Activated T-helper 1 cell treated with anti-CD3 and anti-CD28 coated beads, Interleukin-12 subunit alpha, Interleukin-12 subunit beta, Interleukin-2, Interleukin-4 antibody, amounts not matched to agents 30 ng/mL and 10 ng/mL and 1 ng/mL, durations not matched to agents 14 hours and 24 hours and 36 hours (primary cell): ENCODE results near the gene MRAP. TPM values are rescaled to one million over a fixed set of nuclear protein-coding genes. Genes with fewer than 3 reads are reported as not detected.

Experiments used
- DNase-seq: peaks from one replicate; pipeline ENCODE4 v3.0.0; 2021; ENCODE audit warnings: low spot score
- H3K27ac Mint-ChIP-seq: one replicate; pipeline ENCODE4 v1.8.0; 2021; ENCODE audit warnings: mild to moderate bottlenecking, mixed read lengths
- H3K27me3 Mint-ChIP-seq: one replicate; pipeline ENCODE4 v1.8.0; 2022; ENCODE audit warnings: mild to moderate bottlenecking, moderate library complexity, mixed read lengths; ENCODE audit not compliant: insufficient read depth
- H3K36me3 Mint-ChIP-seq: one replicate; pipeline ENCODE4 v1.8.0; 2021; ENCODE audit warnings: low read depth, mixed read lengths
- H3K4me1 Mint-ChIP-seq: one replicate; pipeline ENCODE4 v1.8.0; 2021; ENCODE audit warnings: low read depth, mixed read lengths
- H3K4me3 Mint-ChIP-seq: one replicate; pipeline ENCODE4 v1.8.0; 2021; ENCODE audit warnings: mild to moderate bottlenecking, moderate library complexity, mixed read lengths
- H3K9me3 Mint-ChIP-seq: one replicate; pipeline ENCODE4 v1.8.0; 2021; ENCODE audit warnings: mixed read lengths
- intact Hi-C: fragments of 100-400 bp; cut with micrococcal nuclease; formaldehyde crosslinking; loops from one replicate; pipeline ENCODE4 v1.15.1; 2024
- total RNA-seq: library from RNA; stranded (reverse); gene quantifications from 2 replicates; pipeline ENCODE4 v1.2.3, GENCODE V29; 2022

MRAP gene
- total RNA-seq, 1 donor from 2014 or later, result not detected

DNA sequence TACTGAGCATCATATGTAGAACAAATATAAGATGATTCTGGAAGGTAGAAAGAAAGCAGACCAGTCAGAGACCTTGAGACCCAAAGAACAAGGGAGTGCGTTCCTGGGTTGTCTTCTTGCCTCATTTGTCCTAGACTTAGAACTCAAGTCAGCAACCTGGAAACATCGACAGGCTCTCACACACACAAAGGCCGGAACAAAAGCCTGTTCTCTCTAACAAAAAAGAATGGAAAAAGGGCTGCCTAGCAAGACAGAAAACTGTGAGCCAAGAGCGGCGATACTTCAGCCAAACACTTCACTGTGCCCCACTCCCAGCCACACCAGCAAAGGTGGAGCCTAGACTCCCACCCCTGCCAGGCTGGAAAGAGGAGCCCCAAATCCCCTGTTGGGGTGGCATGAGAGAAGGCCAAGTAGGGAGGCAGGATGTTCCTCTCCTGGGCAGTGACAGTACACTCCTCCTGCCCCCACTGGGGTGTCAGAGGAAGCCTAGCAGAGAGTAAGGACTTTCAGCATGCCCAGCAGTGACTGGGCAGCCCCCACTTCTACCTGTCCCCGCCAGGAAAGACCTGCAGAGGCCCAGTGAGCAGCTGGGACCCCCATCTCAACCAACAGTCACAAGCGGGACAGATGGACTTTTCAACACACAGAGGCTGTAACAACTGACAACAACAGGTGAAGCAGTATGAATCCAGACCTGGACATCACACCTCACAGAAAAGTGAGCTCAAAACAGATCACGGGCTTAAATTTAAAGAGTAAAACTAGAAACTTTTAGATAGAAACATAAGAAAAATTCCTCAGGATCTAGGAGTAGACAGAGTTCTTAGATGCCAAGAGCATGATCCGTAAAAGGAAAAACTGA is 33.0 kb downstream of the MRAP start:
- intact Hi-C loops, result no loop called here
- Mint-ChIP-seq H3K27me3 (no peaks in the 10 kb centered on the region), H3K27ac (no peak overlapping the region), H3K36me3 (peaks cover 50% of the 10 kb centered on the region), H3K9me3 (no peaks in the 10 kb centered on the region), H3K4me3 (no peak overlapping the region), H3K4me1 (no peaks in the 10 kb centered on the region)
- DNase-seq, result no peak

DNA sequence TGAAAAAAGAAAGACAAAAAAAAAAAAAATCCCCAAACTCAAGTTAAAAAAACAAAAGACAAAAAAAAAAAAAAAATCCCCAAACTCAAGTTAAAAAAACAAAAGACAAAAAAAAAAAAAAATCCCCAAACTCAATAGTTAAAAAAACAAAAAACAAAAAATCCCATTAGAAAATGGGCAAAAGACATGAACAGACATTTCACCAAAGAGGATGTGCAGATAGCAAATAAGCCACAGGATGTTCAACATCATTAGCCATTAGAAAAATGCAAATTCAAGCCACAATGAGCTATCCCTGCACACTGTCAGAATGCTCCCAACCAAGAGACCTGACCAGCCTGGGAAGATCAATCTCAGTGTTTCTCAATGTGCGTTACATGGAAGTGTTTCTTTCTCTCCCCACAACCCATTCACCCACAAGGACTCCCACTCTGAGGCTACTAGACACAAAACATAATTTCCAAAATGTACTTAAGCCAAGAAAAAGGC is 33.9 kb downstream of the MRAP start:
- H3K4me3 Mint-ChIP-seq, result no peak overlapping the region
- intact Hi-C loops, result no loop called here
- H3K9me3 Mint-ChIP-seq, result no peaks in the 10 kb centered on the region
- H3K4me1 Mint-ChIP-seq, result no peaks in the 10 kb centered on the region
- no peaks in the 10 kb centered on the region for H3K27me3 Mint-ChIP-seq
- no peak overlapping the region for H3K27ac Mint-ChIP-seq
- peaks cover 51% of the 10 kb centered on the region for H3K36me3 Mint-ChIP-seq
- DNase-seq, result no peak

DNA sequence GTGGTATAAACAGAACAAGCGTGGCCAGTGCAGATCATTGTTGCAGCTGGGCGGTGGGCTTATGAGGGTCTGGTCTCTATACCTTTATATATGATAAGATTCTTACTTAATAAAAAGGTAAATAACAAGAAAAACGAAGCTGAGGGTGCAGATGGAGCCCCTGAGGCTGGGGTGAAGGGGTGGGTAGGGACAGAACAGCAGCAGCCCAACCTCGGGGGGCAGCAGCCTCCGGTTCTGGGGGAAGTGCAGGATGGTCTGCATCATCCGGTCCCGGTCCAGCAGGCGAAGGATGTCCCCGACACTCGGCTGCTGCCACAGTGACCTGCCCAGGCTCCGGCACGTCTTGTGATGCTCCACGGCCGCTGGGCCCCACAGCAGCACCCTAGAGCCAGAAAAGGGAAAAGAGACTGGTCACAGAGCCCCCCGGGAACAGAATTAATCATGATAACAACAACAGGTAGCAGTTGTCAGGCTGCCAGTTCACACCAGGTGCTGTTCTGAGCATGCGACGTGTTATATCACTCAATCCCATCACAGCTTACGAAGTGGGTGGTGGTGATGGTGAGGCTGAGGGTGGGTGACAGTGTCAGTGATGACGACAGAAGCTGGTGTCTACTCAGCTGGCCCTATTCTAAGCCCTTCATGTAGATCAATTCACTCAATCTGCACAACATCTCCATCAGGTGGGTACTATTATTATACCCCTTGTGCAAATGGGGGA is 35.5 kb downstream of the MRAP start:
- DNase-seq, result no peak
- H3K36me3 Mint-ChIP-seq, result peaks cover 50% of the 10 kb centered on the region
- H3K27me3 Mint-ChIP-seq, result no peaks in the 10 kb centered on the region
- intact Hi-C loops, result no loop called here
- H3K4me1 Mint-ChIP-seq, result no peaks in the 10 kb centered on the region
- no peak overlapping the region for H3K4me3 Mint-ChIP-seq
- H3K9me3 Mint-ChIP-seq, result no peaks in the 10 kb centered on the region
- no peak overlapping the region for H3K27ac Mint-ChIP-seq

DNA sequence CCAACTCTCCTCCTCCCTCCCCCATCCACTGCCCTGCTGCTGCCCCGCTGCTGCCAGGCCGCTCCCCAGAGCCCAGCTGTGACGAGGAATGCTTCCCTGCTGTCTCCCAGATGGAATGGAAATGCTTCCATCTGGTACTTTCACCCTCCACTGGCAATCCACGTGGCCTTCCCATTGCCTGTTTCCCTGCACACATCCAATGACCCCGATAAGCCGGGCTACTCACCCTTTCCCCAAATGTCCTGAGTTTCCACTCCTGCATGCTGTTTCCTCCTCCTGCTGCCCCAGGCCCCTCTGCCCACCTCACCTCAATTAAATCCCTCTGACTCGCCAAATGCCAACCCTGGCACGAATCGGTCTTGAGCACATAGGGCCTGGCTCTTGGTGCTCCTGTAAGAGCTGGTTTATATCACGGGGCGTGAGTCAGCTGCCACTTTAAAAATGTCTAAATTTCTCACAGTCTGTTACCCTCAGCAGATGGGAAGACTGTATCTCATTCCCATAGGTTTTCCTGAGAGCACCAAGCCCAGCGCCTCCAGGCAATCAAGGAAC is 36.4 kb downstream of the MRAP start:
- DNase-seq, result no peak
- Mint-ChIP-seq H3K9me3 (no peaks in the 10 kb centered on the region), H3K4me3 (no peak overlapping the region), H3K4me1 (no peaks in the 10 kb centered on the region), H3K36me3 (peaks cover 52% of the 10 kb centered on the region), H3K27ac (no peak overlapping the region), H3K27me3 (no peaks in the 10 kb centered on the region)
- intact Hi-C loops, result no loop called here

DNA sequence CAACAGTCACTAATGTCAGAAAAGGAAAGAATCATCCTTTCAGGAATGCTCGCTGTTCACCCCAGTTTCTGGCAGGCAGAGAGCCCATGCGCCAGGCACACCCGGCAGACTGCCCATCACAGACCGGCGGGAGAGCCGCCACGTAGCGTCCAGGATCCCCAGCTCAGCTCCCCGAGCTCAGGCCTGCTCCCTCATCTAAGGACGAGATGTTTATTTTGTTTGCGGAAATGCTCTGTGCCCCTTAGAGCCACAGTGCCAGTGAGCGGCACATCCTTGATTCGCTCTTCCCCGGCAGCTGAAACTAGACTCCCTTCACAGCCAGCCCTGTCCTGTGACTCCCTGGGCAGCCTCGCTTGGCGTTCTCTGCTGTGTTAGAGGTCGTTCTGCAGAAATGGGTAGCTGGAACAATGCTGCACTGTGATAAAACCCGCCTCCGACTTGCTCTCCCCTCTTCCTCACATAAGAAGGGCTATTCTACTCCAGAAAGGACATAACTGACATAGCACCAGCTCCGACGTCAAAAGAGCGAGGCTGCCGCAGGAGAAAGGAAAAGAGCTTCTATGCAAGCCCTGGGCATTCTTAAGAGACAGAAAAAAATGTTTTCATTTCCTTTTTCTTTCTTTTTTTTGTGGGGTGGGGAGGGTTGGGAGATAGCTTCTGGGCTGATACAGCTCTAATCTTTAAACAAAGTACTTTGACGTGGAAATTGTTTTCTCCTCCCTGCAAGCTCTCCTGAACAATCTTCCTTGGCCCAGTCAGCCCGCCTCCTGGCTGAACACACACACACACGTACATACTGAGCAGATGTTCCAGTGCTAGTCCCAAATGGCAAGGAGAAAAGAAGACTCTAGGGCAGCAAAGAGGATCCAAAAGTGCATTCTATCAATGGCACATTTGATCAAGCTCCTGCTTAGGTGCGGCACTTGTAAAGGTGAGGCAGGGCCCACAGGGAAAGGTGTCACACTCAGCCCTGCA is 37.2 kb downstream of the MRAP start:
- intact Hi-C loops, result no loop called here
- H3K9me3 Mint-ChIP-seq, result no peaks in the 10 kb centered on the region
- peaks cover 55% of the 10 kb centered on the region for H3K36me3 Mint-ChIP-seq
- no peak overlapping the region for H3K4me3 Mint-ChIP-seq
- no peaks in the 10 kb centered on the region for H3K4me1 Mint-ChIP-seq
- no peak for DNase-seq
- H3K27ac Mint-ChIP-seq, result no peak overlapping the region
- H3K27me3 Mint-ChIP-seq, result no peaks in the 10 kb centered on the region

DNA sequence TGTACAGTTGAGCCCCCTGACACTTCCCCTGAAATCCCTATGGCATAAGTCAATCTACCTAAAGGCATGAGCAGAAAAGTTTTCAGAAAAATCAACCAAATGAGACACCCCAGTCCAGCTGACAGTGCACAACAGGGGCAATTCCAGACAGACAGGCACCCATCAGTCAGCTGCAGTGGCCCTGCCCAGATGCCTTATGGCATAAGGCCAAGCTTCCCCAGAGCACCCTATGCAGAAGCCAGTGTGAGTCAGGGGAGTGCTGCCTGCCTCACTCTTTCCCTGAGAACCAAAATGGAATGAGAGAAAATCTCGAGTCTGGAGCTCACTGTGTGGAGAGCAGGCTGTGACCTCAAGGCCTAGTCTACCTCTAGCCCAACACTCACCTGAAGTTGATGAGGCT is 38.1 kb downstream of the MRAP start:
- H3K9me3 Mint-ChIP-seq, result no peaks in the 10 kb centered on the region
- DNase-seq, result no peak
- H3K4me1 Mint-ChIP-seq, result no peaks in the 10 kb centered on the region
- intact Hi-C loops, result no loop called here
- H3K36me3 Mint-ChIP-seq, result peaks cover 58% of the 10 kb centered on the region
- H3K4me3 Mint-ChIP-seq, result no peak overlapping the region
- H3K27me3 Mint-ChIP-seq, result no peaks in the 10 kb centered on the region
- no peak overlapping the region for H3K27ac Mint-ChIP-seq

DNA sequence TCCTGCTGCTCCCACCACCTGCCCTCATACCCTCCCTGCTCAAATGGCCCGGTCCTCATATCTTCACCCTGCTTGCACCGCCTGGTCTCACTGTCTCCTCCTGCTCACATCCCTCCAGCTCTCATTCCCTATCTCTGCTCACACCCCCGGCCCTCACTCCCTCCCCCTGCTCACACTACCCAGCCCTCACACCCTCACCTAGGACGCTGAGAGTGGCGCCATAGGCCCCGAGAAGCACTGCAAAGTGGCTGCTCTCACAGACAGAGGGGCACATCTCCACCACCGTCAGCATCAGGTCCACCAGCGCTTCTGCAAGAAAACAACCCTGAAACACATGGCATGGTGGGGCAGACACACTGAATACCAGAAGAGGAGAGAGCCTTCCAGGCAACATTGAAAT is 38.6 kb downstream of the MRAP start:
- intact Hi-C loops, result no loop called here
- H3K9me3 Mint-ChIP-seq, result no peaks in the 10 kb centered on the region
- no peaks in the 10 kb centered on the region for H3K4me1 Mint-ChIP-seq
- DNase-seq, result no peak
- H3K36me3 Mint-ChIP-seq, result peaks cover 59% of the 10 kb centered on the region
- no peaks in the 10 kb centered on the region for H3K27me3 Mint-ChIP-seq
- no peak overlapping the region for H3K27ac Mint-ChIP-seq
- no peak overlapping the region for H3K4me3 Mint-ChIP-seq

DNA sequence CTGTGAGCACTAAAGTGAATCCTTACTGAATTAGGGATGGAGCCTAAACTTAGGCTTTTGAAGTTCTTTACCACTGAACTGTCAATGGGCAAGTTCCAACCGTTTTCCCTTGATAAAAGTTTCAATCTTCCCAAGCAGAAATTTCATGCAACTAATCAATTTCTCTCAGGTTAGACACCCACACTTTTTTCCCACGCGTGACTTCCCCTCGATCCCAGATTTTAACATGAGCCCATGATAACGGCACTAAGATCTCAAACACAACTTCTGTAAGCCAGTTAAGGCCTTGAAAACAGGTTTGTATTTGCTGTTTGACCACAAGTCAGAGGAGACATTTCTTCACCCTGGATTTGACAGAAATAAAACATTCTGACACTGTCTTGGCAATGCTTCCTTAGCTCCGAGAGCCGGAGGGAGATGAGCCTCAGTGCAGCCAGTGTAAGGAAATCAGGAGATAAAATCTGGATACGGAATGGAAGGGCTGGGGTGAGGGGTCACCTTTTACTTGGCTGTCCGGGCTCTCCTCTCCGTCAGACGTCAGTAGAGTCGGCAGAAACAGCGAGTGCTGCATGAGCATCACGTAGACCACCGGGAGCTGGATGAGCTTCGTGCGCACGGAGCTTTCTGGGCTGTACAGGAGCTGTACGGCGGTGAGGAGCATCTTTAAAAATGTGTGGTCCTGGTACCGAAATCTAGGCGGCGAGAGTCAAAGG is 39.7 kb downstream of the MRAP start:
- no peak overlapping the region for H3K4me3 Mint-ChIP-seq
- H3K36me3 Mint-ChIP-seq, result peaks cover 55% of the 10 kb centered on the region
- no peaks in the 10 kb centered on the region for H3K4me1 Mint-ChIP-seq
- H3K27me3 Mint-ChIP-seq, result no peaks in the 10 kb centered on the region
- intact Hi-C loops, result no loop called here
- no peak for DNase-seq
- H3K27ac Mint-ChIP-seq, result no peak overlapping the region
- no peaks in the 10 kb centered on the region for H3K9me3 Mint-ChIP-seq

DNA sequence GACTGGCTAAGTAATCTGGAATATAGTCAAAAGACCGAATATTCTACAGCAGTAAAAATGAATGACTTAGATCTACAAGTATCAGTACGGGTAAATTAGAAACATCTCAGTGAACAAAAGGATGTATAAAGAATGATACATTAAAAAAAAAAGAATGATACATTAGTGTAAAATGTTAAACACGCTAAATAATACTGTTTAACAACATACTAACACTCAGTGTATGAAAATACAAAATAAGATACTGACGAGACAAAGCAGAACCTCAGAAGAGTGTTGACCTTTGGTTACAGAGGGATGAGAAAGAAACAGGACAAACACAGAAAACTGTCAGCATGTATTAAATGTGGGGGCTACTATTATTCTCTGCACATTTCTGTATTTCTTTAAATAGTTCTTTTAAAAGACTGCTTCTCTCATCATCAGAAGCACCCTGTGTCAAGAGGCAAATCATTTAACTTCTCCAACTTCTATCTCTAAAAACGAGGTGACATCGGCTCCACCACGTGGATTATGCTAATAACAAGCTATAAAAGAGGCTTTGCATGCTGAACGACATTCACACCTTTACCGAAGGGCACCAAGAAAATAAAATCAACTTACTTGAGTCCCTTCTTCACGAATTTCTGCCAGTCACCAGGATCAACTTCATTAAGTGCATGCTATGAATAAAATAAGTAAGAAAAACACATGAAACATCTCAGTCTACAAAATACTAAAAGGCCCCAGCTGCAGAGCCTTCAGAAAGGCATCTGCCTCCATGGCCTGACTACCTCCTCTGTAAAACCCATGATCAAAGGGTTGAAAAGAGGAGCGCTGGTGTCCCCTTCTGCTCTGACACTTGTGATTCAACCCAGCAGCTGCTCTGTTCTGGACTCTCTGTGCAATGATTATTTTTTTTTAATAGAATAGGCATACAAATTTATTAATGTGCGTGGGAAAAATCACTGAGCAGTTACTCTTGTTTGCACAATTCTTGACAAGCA is 42.5 kb downstream of the MRAP start:
- intact Hi-C loops, result no loop called here
- no peak for DNase-seq
- peaks cover 64% of the 10 kb centered on the region for H3K36me3 Mint-ChIP-seq
- H3K4me3 Mint-ChIP-seq, result no peak overlapping the region
- no peak overlapping the region for H3K27ac Mint-ChIP-seq
- peaks cover 12% of the 10 kb centered on the region for H3K9me3 Mint-ChIP-seq
- H3K27me3 Mint-ChIP-seq, result no peaks in the 10 kb centered on the region
- H3K4me1 Mint-ChIP-seq, result no peaks in the 10 kb centered on the region

DNA sequence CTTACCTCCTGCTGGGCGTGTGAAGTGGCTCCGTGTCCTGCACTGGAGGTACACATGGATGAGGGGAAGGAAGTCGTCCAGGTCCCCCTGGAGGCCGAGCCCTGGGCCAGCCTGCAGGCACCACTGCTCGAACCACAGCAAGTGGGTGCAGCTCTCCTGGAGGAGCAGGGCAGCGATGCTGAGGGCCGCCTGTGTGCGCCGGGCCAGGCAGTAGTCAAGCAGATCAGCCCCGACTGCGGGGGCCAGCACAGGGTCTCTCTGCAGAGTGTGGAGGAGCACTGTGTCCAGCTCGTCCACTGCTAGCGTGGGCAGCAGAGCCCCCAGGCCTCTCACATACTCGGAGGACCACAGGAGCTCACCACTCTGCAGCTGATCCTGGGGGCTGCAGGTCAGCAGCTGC is 48.3 kb downstream of the MRAP start:
- no peaks in the 10 kb centered on the region for H3K27me3 Mint-ChIP-seq
- intact Hi-C loops, result no loop called here
- H3K27ac Mint-ChIP-seq, result no peak overlapping the region
- no peak for DNase-seq
- H3K9me3 Mint-ChIP-seq, result peaks cover 12% of the 10 kb centered on the region
- peaks cover 67% of the 10 kb centered on the region for H3K36me3 Mint-ChIP-seq
- peaks cover 14% of the 10 kb centered on the region for H3K4me1 Mint-ChIP-seq
- no peak overlapping the region for H3K4me3 Mint-ChIP-seq

DNA sequence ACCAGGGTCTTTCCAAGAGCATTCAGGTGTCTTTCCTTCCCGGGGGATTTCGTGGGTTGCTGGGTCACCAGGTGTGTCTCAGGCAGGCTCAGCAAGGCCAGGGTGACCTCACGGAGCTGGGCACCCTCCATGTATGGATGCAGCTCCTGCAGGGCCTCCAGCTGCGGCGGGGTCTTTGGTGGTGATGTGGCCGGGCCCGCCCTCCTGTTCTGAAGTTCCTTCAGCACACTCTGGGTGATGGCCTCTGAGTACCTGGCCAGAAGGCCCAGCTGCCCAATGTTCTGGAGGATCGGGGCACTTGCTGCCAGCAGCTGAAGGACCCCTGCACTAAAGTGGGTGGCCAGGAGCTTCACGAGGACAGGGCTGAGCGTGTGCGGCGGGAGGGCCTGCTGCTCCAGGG is 48.7 kb downstream of the MRAP start:
- DNase-seq, result no peak
- peaks cover 12% of the 10 kb centered on the region for H3K9me3 Mint-ChIP-seq
- H3K4me3 Mint-ChIP-seq, result no peak overlapping the region
- H3K27ac Mint-ChIP-seq, result no peak overlapping the region
- no peaks in the 10 kb centered on the region for H3K27me3 Mint-ChIP-seq
- H3K4me1 Mint-ChIP-seq, result peaks cover 17% of the 10 kb centered on the region
- intact Hi-C loops, result no loop called here
- H3K36me3 Mint-ChIP-seq, result peaks cover 70% of the 10 kb centered on the region
